ENCODE results near the gene RPS27L.

- TF ChIP-seq, protein P1, sequence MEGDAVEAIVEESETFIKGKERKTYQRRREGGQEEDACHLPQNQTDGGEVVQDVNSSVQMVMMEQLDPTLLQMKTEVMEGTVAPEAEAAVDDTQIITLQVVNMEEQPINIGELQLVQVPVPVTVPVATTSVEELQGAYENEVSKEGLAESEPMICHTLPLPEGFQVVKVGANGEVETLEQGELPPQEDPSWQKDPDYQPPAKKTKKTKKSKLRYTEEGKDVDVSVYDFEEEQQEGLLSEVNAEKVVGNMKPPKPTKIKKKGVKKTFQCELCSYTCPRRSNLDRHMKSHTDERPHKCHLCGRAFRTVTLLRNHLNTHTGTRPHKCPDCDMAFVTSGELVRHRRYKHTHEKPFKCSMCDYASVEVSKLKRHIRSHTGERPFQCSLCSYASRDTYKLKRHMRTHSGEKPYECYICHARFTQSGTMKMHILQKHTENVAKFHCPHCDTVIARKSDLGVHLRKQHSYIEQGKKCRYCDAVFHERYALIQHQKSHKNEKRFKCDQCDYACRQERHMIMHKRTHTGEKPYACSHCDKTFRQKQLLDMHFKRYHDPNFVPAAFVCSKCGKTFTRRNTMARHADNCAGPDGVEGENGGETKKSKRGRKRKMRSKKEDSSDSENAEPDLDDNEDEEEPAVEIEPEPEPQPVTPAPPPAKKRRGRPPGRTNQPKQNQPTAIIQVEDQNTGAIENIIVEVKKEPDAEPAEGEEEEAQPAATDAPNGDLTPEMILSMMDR (conservative IDR thresholded peaks at IDR 0.05; ENCODE audit: low read depth in 2 of 2), result no peak
- TF ChIP-seq EZH2 (IDR thresholded peaks at IDR 0.05; ENCODE audit: low read depth, unreplicated experiment) (no peak), POLR2AphosphoS5 (IDR thresholded peaks at IDR 0.05; ENCODE audit: low read depth) (no peak), ZNF114 (CRISPR knock-in tag; IDR thresholded peaks at IDR 0.05) (no peak), EZH2phosphoT487 (IDR thresholded peaks at IDR 0.05; ENCODE audit: unreplicated experiment) (no peak), JUNB (IDR thresholded peaks at IDR 0.05; ENCODE audit: unreplicated experiment) (no peak), CREB1 (CRISPR knock-in tag; IDR thresholded peaks at IDR 0.05; ENCODE audit: low read depth) (no peak)
- TF ChIP-seq, protein P2, sequence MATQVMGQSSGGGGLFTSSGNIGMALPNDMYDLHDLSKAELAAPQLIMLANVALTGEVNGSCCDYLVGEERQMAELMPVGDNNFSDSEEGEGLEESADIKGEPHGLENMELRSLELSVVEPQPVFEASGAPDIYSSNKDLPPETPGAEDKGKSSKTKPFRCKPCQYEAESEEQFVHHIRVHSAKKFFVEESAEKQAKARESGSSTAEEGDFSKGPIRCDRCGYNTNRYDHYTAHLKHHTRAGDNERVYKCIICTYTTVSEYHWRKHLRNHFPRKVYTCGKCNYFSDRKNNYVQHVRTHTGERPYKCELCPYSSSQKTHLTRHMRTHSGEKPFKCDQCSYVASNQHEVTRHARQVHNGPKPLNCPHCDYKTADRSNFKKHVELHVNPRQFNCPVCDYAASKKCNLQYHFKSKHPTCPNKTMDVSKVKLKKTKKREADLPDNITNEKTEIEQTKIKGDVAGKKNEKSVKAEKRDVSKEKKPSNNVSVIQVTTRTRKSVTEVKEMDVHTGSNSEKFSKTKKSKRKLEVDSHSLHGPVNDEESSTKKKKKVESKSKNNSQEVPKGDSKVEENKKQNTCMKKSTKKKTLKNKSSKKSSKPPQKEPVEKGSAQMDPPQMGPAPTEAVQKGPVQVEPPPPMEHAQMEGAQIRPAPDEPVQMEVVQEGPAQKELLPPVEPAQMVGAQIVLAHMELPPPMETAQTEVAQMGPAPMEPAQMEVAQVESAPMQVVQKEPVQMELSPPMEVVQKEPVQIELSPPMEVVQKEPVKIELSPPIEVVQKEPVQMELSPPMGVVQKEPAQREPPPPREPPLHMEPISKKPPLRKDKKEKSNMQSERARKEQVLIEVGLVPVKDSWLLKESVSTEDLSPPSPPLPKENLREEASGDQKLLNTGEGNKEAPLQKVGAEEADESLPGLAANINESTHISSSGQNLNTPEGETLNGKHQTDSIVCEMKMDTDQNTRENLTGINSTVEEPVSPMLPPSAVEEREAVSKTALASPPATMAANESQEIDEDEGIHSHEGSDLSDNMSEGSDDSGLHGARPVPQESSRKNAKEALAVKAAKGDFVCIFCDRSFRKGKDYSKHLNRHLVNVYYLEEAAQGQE (IDR thresholded peaks at IDR 0.05; ENCODE audit: unreplicated experiment), result no peak
- TF ChIP-seq, protein P3, sequence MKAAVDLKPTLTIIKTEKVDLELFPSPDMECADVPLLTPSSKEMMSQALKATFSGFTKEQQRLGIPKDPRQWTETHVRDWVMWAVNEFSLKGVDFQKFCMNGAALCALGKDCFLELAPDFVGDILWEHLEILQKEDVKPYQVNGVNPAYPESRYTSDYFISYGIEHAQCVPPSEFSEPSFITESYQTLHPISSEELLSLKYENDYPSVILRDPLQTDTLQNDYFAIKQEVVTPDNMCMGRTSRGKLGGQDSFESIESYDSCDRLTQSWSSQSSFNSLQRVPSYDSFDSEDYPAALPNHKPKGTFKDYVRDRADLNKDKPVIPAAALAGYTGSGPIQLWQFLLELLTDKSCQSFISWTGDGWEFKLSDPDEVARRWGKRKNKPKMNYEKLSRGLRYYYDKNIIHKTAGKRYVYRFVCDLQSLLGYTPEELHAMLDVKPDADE (IDR thresholded peaks at IDR 0.05), result no peak
Observed at GRCh38 chr15:63134245-63134985, 22.9 kb downstream of the RPS27L start.

Measured in GM23338 (cell line).